ENCODE data around the gene FLOT2. TPM values are rescaled to one million over a fixed set of nuclear protein-coding genes. Genes with fewer than 3 reads are reported as not detected.

The FLOT2 gene
- total and polyA plus RNA-seq, 11 donors, result 52.7 to 139 (median 89.1) TPM

GRCh38 chr17:28940675-28941074 lies 43.1 kb upstream of the FLOT2 start:
- Histone ChIP-seq H3K36me3 (peaks cover 0 to 21% (median 13%) of the 10 kb centered on the region in 9 donors), H3K9me3 (no peaks in the 10 kb centered on the region), H3K4me3 (no peak overlapping the region), H3K4me1 (peaks cover 8 to 90% (median 78%) of the 10 kb centered on the region in 12 donors), H3K27ac (peak overlapping the region; percentile 0 to 69 (median 33)), H3K27me3 (no peaks in the 10 kb centered on the region)
- TF ChIP-seq, protein P1, sequence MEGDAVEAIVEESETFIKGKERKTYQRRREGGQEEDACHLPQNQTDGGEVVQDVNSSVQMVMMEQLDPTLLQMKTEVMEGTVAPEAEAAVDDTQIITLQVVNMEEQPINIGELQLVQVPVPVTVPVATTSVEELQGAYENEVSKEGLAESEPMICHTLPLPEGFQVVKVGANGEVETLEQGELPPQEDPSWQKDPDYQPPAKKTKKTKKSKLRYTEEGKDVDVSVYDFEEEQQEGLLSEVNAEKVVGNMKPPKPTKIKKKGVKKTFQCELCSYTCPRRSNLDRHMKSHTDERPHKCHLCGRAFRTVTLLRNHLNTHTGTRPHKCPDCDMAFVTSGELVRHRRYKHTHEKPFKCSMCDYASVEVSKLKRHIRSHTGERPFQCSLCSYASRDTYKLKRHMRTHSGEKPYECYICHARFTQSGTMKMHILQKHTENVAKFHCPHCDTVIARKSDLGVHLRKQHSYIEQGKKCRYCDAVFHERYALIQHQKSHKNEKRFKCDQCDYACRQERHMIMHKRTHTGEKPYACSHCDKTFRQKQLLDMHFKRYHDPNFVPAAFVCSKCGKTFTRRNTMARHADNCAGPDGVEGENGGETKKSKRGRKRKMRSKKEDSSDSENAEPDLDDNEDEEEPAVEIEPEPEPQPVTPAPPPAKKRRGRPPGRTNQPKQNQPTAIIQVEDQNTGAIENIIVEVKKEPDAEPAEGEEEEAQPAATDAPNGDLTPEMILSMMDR (IDR thresholded peaks at IDR 0.05), result no peak
- TF ChIP-seq POLR2A (IDR thresholded peaks at IDR 0.05), result no peak
- peak in 2 of 5 donors; percentile 68 to 78 for DNase-seq
- WGBS, 4 donors, result 8 to 19% (median 12%) methylated on average over 3 of the region's 3 CpGs
- intact Hi-C loops (cut with DNase I), result loop anchor here in 2 of 10 donors (10.0 kb wide), 3 partner anchors 176 to 606 kb away; partner anchors contain the start of genes IFT20 (in 1 of the 2), NUFIP2 (in 1 of the 2) and TNFAIP1 (in 1 of the 2)
- peak; percentile 70 to 82 (median 74) for ATAC-seq

DNA sequence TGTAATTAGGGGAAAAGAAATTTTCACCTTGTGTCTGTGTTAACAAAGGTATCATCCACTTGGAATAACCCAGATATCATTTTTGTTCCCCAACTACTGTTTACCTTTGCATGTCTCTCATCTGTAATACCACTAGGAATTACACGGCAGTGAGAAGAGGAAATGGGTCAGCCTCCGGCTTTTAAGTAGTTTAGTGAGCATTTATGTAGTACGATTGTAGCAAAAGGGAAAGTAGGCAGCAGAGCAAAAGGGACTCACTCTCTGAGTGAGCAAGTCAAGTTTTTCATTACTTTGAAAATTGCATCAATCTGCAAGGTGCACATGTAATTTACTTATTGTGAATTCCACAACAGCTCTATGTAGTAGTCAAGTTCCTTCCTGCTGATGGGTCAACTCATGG lies 42.6 kb upstream of the FLOT2 start:
- intact Hi-C loops (cut with DNase I), result loop anchor here in 2 of 10 donors (10.0 kb wide), 3 partner anchors 175 to 605 kb away; partner anchors contain the start of genes IFT20 (in 1 of the 2), NUFIP2 (in 1 of the 2) and TNFAIP1 (in 1 of the 2)
- no peak for TF ChIP-seq POLR2A (IDR thresholded peaks at IDR 0.05)
- TF ChIP-seq, protein P1 (IDR thresholded peaks at IDR 0.05), result no peak
- Histone ChIP-seq H3K36me3 (peaks cover 0 to 21% (median 13%) of the 10 kb centered on the region in 9 donors), H3K4me3 (no peak overlapping the region), H3K27ac (peak overlapping the region; percentile 0 to 69 (median 30)), H3K9me3 (no peaks in the 10 kb centered on the region), H3K27me3 (no peaks in the 10 kb centered on the region), H3K4me1 (peaks cover 8 to 90% (median 76%) of the 10 kb centered on the region in 12 donors)
- 35 to 65% (median 48%) methylated on average over 3 of the region's 3 CpGs for WGBS, 4 donors
- ATAC-seq (no peak), DNase-seq (no peak)

DNA sequence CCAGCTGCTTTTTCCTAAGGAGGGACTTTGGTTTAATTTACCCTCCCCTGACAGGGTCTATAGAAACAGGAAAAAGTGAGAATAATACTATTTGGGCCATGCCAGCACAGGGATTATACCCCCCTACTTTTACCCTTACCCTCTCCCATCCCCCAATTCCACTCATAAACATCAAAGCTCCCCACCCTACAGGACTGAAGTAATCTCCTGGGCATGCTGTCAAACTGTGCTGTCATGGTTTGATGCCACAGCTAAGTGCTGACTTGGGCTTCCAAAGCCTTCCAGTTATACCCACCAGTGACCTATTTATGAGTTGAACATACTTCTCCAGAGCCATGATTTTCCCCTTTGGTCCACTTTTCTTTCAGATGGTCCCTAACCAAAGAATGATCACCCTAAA lies 41.0 kb upstream of the FLOT2 start:
- intact Hi-C loops (cut with DNase I), result no loop called here
- DNase-seq (peak in 4 of 5 donors; percentile 49 to 73 (median 66)), ATAC-seq (peak; percentile 78 to 88 (median 84))
- Histone ChIP-seq H3K27me3 (no peaks in the 10 kb centered on the region), H3K36me3 (peaks cover 0 to 11% (median 6%) of the 10 kb centered on the region in 9 donors), H3K4me3 (no peak overlapping the region), H3K9me3 (no peaks in the 10 kb centered on the region), H3K4me1 (peaks cover 8 to 85% (median 65%) of the 10 kb centered on the region in 12 donors), H3K27ac (peak overlapping the region in 9 of 12 donors; percentile 16 to 69 (median 33))
- TF ChIP-seq POLR2A (IDR thresholded peaks at IDR 0.05), result no peak
- TF ChIP-seq, protein P1 (IDR thresholded peaks at IDR 0.05), result no peak

- intact Hi-C loops (cut with DNase I), result no loop called here
- H3K27ac ChIP-seq, result peak overlapping the region in 6 of 12 donors; percentile 0 to 69 (median 8)
- WGBS, 4 donors, result 73 to 78% (median 75%) methylated on average over 5 of the region's 5 CpGs
- H3K36me3 ChIP-seq, result peaks cover 0 to 4% (median 0%) of the 10 kb centered on the region in 9 donors
- TF ChIP-seq, protein P1 (IDR thresholded peaks at IDR 0.05), result no peak
- no peak for TF ChIP-seq POLR2A (IDR thresholded peaks at IDR 0.05)
- H3K4me3 ChIP-seq, result no peak overlapping the region
- DNase-seq, result no peak
- ATAC-seq, result peak in 2 of 4 donors; percentile 18 to 38
- H3K4me1 ChIP-seq, result peaks cover 8 to 83% (median 65%) of the 10 kb centered on the region in 12 donors
- no peaks in the 10 kb centered on the region for H3K27me3 ChIP-seq
- H3K9me3 ChIP-seq, result no peaks in the 10 kb centered on the region
Measured at GRCh38 chr17:28937044-28937729, 39.7 kb upstream of the FLOT2 start.
